BLaER1 treated with 17β-estradiol and CSF1 and Interleukin-3, amounts not matched to agents 10 nM and 100 nM (cell line): ENCODE results near the gene UNCX.

ENCODE experiments used
- H3K27ac ChIP-seq, 11 experiments: shearing (Covaris generic); formaldehyde crosslinking; 2 replicates each; pipeline ENCODE4 v1.8.1; 2022
- H3K27me3 ChIP-seq, 11 experiments: shearing (Covaris generic); formaldehyde crosslinking; 2 replicates each; pipeline ENCODE4 v1.8.1; 2022
- H3K36me3 ChIP-seq, 11 experiments: shearing (Covaris generic); formaldehyde crosslinking; 2 replicates each; pipeline ENCODE4 v1.8.1; 2022
- H3K4me1 ChIP-seq, 10 experiments: shearing (Covaris generic); formaldehyde crosslinking; 2 replicates each; pipeline ENCODE4 v1.8.1; 2022
- H3K4me2 ChIP-seq, 11 experiments: shearing (Covaris generic); formaldehyde crosslinking; 2 replicates each; pipeline ENCODE4 v1.8.1; 2022
- H3K4me3 ChIP-seq, 10 experiments: shearing (Covaris generic); formaldehyde crosslinking; 2 replicates each; pipeline ENCODE4 v1.8.1; 2022
- H3K9ac ChIP-seq, 11 experiments: shearing (Covaris generic); formaldehyde crosslinking; 2 replicates each; pipeline ENCODE4 v1.8.1; 2022
- H3K9me3 ChIP-seq, 11 experiments: shearing (Covaris generic); formaldehyde crosslinking; replicated peaks in 1 of 11; 2 replicates each; pipeline ENCODE4 v1.8.1; 2022
- H4K20me1 ChIP-seq, 11 experiments: shearing (Covaris generic); formaldehyde crosslinking; 2 replicates each; pipeline ENCODE4 v1.8.1; 2022
- Cebpa-rat ChIP-seq, 11 experiments: shearing (Covaris generic); IDR thresholded peaks; 2 replicates each; pipeline ENCODE4 v1.8.1; 2022

The UNCX gene

DNA sequence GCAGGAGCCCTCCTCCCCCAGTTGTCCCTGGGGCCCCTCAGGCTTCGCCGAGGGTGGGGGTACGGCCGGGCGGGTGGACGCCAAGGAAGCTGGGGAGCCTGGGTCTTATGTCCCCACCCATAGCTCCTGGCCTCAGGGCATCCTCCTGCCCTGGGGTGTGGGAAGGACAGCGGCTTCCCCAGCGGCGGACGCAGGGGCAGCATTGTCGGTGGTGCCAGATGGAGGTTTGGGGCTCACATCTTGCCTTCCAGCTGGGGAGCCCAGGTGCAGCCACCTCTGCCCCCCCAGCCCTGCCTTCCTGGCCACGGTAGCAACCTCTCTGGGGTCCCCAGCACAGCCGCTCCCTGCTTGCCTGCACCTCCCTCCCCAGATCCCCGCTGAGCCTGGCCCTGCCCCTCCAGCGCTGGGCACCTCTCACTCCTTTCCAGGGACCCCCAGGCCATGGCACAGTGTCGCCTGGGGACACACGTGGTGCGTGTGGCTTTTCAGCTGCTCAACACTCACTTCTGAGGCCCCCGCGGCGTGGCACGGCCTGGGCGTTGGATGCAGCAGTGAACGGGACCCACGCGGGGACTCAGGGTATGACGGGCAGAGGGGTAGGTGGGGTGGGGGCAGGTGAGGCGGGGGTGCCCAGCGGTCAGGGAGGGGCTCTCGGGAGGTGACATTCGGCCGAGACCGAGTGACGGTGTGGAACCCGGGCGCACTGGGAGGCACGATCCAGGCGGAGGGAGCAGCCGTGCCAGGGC lies 53.1 kb downstream of the UNCX start:
- no peaks in the 10 kb centered on the region for H3K36me3 ChIP-seq
- peaks cover 13 to 29% (median 21%) of the 10 kb centered on the region in 11 experiments for H3K27me3 ChIP-seq
- no peak for TF ChIP-seq Cebpa-rat (IDR thresholded peaks at IDR 0.05)
- peaks cover 0 to 25% (median 15%) of the 10 kb centered on the region in 10 experiments; a peak in 16 of 20 replicates for H3K4me1 ChIP-seq
- no peak overlapping the region for H3K9ac ChIP-seq
- H4K20me1 ChIP-seq, result no peaks in the 10 kb centered on the region; a peak in 2 of 22 replicates
- H3K27ac ChIP-seq, result no peak overlapping the region
- no peak overlapping the region for H3K4me2 ChIP-seq
- no peaks in the 10 kb centered on the region for H3K9me3 ChIP-seq
- H3K4me3 ChIP-seq, result no peak overlapping the region
